ENCODE data around the gene COL7A1. TPM values are rescaled to one million over a fixed set of nuclear protein-coding genes. Genes with fewer than 3 reads are reported as not detected.

Gene COL7A1
- total RNA-seq, 1 donor from 2014 or later = 22.2 TPM

- H3K4me1 ChIP-seq = peaks cover 1 to 4% of the 10 kb centered on the region in 2 donors
- no peak overlapping the region for H3K27ac ChIP-seq
- intact Hi-C loops (cut with DNase I) = no loop called here
- H3K4me3 ChIP-seq = no peak overlapping the region
- no peaks in the 10 kb centered on the region for H3K27me3 ChIP-seq
- TF ChIP-seq CTCF (IDR thresholded peaks at IDR 0.05) = no peak
- no peak for DNase-seq (ENCODE audit: low spot score in 2 of 2)
- H3K9me3 ChIP-seq = no peaks in the 10 kb centered on the region
- peaks cover 59 to 75% of the 10 kb centered on the region in 2 donors for H3K36me3 ChIP-seq
Observed at GRCh38 chr3:48625600-48625999, 30.5 kb upstream of the COL7A1 start.

GRCh38 chr3:48624767-48625166, 29.6 kb upstream of the COL7A1 start:
- intact Hi-C loops (cut with DNase I) = no loop called here
- H3K4me3 ChIP-seq = no peak overlapping the region
- H3K36me3 ChIP-seq = peaks cover 51 to 67% of the 10 kb centered on the region in 2 donors
- H3K4me1 ChIP-seq = peaks cover 10 to 12% of the 10 kb centered on the region in 2 donors
- H3K27ac ChIP-seq = no peak overlapping the region
- TF ChIP-seq CTCF (IDR thresholded peaks at IDR 0.05) = no peak
- DNase-seq (ENCODE audit: low spot score in 2 of 2) = no peak
- H3K9me3 ChIP-seq = no peaks in the 10 kb centered on the region
- no peaks in the 10 kb centered on the region for H3K27me3 ChIP-seq

GRCh38 chr3:48623851-48624547, 28.9 kb upstream of the COL7A1 start:
- no peak for DNase-seq (ENCODE audit: low spot score in 2 of 2)
- H3K36me3 ChIP-seq = peaks cover 43 to 59% of the 10 kb centered on the region in 2 donors
- H3K27ac ChIP-seq = no peak overlapping the region
- H3K27me3 ChIP-seq = no peaks in the 10 kb centered on the region
- H3K9me3 ChIP-seq = no peaks in the 10 kb centered on the region
- H3K4me3 ChIP-seq = no peak overlapping the region
- peaks cover 14 to 20% of the 10 kb centered on the region in 2 donors for H3K4me1 ChIP-seq
- intact Hi-C loops (cut with DNase I) = no loop called here
- TF ChIP-seq CTCF (IDR thresholded peaks at IDR 0.05) = no peak

GRCh38 chr3:48621461-48621869, 26.3 kb upstream of the COL7A1 start, which contains the start of gene TMEM89:
TSS of gene TMEM89 (minus strand) at chr3:48621769. CDS start at chr3:48621756, 13 bp downstream.
- peaks cover 19 to 34% of the 10 kb centered on the region in 2 donors for H3K36me3 ChIP-seq
- H3K27ac ChIP-seq = peak within 1 kb of the TSS; percentile 84 to 87
- H3K4me3 ChIP-seq = no peak within 1 kb of the TSS
- H3K9me3 ChIP-seq = peaks cover 12 to 17% of the 10 kb centered on the region in 2 donors
- no peaks in the 10 kb centered on the region for H3K27me3 ChIP-seq
- no peak for DNase-seq (ENCODE audit: low spot score in 2 of 2)
- peaks cover 14 to 25% of the 10 kb centered on the region in 2 donors for H3K4me1 ChIP-seq
- no peak for TF ChIP-seq CTCF (IDR thresholded peaks at IDR 0.05)
- intact Hi-C loops (cut with DNase I) = no loop called here

- intact Hi-C loops (cut with DNase I) = no loop called here
- no peak for DNase-seq (ENCODE audit: low spot score in 2 of 2)
- Histone ChIP-seq H3K27me3 (no peaks in the 10 kb centered on the region), H3K27ac (peak overlapping the region; percentile 84 to 87), H3K9me3 (peaks cover 12 to 21% of the 10 kb centered on the region in 2 donors), H3K4me1 (peaks cover 14 to 25% of the 10 kb centered on the region in 2 donors), H3K4me3 (no peak overlapping the region), H3K36me3 (peaks cover 6 to 17% of the 10 kb centered on the region in 2 donors)
- no peak for TF ChIP-seq CTCF (IDR thresholded peaks at IDR 0.05)
Observed at GRCh38 chr3:48619541-48620524, 24.7 kb upstream of the COL7A1 start.
